Peyer's patch (tissue), 4 donors: Measurements from ENCODE around the gene REEP6. TPM values are rescaled to one million over a fixed set of nuclear protein-coding genes. Genes with fewer than 3 reads are reported as not detected.

ENCODE experiments used
- DNase-seq, 3 donors: peaks; one replicate each; pipeline ENCODE4 v3.0.0-alpha.2; 2017 to 2019
- H3K27ac ChIP-seq, 4 donors: fragments of 200-600 bp; sonication (generic); one replicate each; pipeline ENCODE4 v1.5.1; 2016 to 2019
- H3K27me3 ChIP-seq, 2 donors: fragments of 200-600 bp; sonication (generic); one replicate each; pipeline ENCODE4 v1.5.1; 2019
- H3K36me3 ChIP-seq, 3 donors: fragments of 200-600 bp; sonication (generic); one replicate each; pipeline ENCODE4 v1.5.1; 2016 to 2019
- H3K4me1 ChIP-seq, 4 donors: fragments of 200-600 bp; sonication (generic); one replicate each; pipeline ENCODE4 v1.5.1; 2016 to 2019
- H3K4me3 ChIP-seq, 4 donors: fragments of 200-600 bp; sonication (generic); 1 replicate in 3 of 4; 2 replicates in 1 of 4; pipeline ENCODE4 v1.5.1; 2016 to 2019; ENCODE audit warnings: mild to moderate bottlenecking in 1 of 4
- H3K9me3 ChIP-seq, 4 donors: fragments of 200-600 bp; sonication (generic); one replicate each; pipeline ENCODE4 v1.5.1; 2016 to 2019; ENCODE audit warnings: mild to moderate bottlenecking in 1 of 4
- POLR2A ChIP-seq, 2 donors: fragments of 450-650 bp; IDR thresholded peaks; one replicate each; pipeline ENCODE4 v1.5.1; 2017; ENCODE audit warnings: antibody characterized with exemption in 2 of 2, mild to moderate bottlenecking in 2 of 2, moderate library complexity in 2 of 2
- total RNA-seq, 4 donors: library from RNA; depleted of rRNA; stranded (reverse); fragments of >200 nt; gene quantifications; one replicate each; pipeline ENCODE4 v1.1.0, GENCODE V29; 2016
- TF ChIP-seq, protein P1 (sequence below), 6 experiments: fragments of 450-650 bp in 4 of 6; fragments of 200-600 bp in 2 of 6; sonication (generic) in 1 of 6; IDR thresholded peaks; one replicate each; pipeline ENCODE4 v1.5.1; 2017 to 2019; ENCODE audit warnings: antibody characterized with exemption in 6 of 6, mild to moderate bottlenecking in 3 of 6, moderate library complexity in 1 of 6

REEP6 gene
- total RNA-seq, 4 donors from 2014 or later: 7.4 to 167 (median 162) TPM

DNA sequence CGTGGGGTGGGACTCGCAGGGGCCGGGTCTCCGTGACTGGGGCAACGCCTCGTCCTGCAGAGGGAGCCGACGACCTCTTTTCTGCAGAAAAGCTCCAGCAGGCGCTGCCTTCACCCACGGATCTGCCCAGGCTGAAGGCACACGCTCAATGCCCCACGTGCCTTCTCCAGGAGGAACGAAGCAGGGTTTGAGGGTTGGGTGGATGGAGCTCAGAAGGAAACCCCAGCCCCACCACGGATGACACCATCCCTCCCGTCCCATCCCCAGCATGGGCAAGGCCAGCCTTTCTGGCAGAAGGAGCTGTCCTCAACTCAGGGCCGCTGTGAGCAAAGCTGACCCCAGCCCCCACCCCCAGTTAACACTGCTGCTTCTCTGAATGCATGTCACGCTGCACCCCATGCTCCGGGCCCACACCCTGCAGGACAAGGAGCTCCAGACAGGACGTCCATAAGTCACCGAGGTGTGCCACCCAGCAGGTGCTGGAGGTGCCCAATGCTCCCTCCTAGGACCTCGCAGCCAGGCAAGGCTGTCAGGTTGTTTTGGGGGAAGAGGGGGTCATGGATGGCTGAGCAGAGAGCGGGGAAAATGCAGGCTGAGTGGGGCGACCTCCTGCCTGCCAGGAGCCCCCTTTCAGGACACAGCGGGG lies 19.3 kb upstream of the REEP6 start:
- Histone ChIP-seq H3K9me3 (no peaks in the 10 kb centered on the region), H3K27me3 (peaks cover 0 to 59% of the 10 kb centered on the region in 2 donors), H3K4me1 (peaks cover 24 to 59% (median 51%) of the 10 kb centered on the region in 4 donors), H3K27ac (no peak overlapping the region), H3K4me3 (peak overlapping the region in 2 of 4 donors; percentile 48 to 56), H3K36me3 (peaks cover 0 to 17% (median 0%) of the 10 kb centered on the region in 3 donors)
- TF ChIP-seq POLR2A (IDR thresholded peaks at IDR 0.05): no peak
- TF ChIP-seq, protein P1, sequence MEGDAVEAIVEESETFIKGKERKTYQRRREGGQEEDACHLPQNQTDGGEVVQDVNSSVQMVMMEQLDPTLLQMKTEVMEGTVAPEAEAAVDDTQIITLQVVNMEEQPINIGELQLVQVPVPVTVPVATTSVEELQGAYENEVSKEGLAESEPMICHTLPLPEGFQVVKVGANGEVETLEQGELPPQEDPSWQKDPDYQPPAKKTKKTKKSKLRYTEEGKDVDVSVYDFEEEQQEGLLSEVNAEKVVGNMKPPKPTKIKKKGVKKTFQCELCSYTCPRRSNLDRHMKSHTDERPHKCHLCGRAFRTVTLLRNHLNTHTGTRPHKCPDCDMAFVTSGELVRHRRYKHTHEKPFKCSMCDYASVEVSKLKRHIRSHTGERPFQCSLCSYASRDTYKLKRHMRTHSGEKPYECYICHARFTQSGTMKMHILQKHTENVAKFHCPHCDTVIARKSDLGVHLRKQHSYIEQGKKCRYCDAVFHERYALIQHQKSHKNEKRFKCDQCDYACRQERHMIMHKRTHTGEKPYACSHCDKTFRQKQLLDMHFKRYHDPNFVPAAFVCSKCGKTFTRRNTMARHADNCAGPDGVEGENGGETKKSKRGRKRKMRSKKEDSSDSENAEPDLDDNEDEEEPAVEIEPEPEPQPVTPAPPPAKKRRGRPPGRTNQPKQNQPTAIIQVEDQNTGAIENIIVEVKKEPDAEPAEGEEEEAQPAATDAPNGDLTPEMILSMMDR (IDR thresholded peaks at IDR 0.05): peak in 1 of 6 experiments; percentile 12
- no peak for DNase-seq

DNA sequence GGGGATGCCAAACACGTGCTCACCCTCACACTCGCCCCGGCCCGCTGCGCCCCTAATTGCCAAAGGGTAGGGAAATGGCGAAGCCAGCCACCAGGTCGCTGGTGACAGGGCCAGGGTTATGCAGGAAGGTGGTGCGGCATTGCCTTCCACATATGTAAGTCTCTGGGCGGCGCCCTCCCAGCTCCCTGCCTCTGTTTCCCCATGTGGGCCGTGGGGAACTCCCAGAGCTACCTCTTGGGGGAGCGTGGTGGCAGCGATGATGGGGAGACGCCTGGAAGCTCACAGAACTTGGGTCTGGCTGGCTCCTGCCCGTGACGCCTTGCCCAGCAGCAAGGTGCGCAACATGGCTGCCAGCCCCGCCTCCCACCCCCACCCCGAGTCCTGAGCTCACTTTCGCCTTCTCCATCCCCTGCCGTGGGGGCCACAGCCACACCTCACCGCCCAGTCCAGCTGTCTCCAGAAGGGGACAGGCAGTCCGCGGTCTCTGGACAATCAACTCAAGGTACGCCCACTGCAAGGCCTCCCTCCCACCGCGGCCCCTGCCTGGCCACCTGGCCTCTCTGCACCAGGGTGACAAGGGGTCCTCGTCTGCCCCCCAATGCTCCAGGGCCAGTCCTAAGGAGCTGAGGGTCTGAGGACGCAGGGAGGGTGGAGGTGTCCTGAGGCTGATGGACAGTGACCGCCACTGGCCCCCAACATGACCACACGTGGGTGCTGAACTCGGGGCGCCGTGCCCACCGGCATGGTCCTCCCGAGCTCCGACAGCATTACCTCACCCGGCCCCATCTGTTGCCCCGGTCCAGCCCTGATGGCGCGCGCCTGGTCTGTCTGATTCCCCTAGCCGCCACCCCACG lies 18.5 kb upstream of the REEP6 start:
- Histone ChIP-seq H3K4me1 (peaks cover 24 to 57% (median 45%) of the 10 kb centered on the region in 4 donors), H3K9me3 (no peaks in the 10 kb centered on the region), H3K4me3 (no peak overlapping the region), H3K27ac (no peak overlapping the region), H3K27me3 (peaks cover 0 to 51% of the 10 kb centered on the region in 2 donors), H3K36me3 (peaks cover 0 to 22% (median 0%) of the 10 kb centered on the region in 3 donors)
- no peak for DNase-seq
- TF ChIP-seq, protein P1 (IDR thresholded peaks at IDR 0.05): no peak
- TF ChIP-seq POLR2A (IDR thresholded peaks at IDR 0.05): no peak

DNA sequence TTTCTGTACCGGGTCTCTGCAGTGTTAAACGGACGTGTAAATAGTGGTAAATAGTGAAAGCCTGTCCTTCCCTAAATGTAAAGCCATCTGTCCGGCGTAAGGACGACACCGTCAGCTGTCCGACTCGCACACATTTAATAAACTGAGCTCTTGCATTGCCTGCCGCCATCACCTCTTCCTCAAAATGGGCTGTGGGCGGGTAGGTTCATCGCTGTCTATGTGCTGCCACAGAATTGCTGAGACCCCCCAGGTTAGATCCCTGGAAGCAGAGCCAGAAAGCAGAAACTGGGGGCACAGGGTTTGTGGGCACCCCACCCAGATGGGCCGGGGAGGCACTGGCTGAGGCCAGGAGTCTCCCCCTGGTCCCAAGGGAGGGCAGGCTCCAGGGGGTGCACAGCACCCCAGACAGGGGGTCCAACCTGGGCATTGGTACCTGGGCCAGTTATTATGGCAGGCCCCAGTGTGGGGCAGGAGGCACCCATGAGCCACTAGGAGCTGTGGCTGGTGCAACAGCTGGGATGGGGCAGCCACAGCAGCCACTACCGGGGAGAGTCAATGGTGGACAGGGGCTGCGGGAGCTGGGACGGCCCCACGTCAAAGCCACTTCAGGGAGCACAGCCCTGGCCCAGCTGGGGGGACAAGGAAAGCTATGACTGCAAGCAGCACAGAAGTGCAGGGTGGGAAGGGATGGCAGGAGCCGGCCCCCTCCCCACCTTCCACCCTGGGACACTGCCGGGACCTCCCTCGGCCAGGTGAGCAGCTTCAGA lies 17.7 kb upstream of the REEP6 start:
- H3K27me3 ChIP-seq: peaks cover 0 to 43% of the 10 kb centered on the region in 2 donors
- no peak for TF ChIP-seq POLR2A (IDR thresholded peaks at IDR 0.05)
- TF ChIP-seq, protein P1 (IDR thresholded peaks at IDR 0.05): no peak
- peaks cover 0 to 22% (median 0%) of the 10 kb centered on the region in 3 donors for H3K36me3 ChIP-seq
- DNase-seq: no peak
- no peak overlapping the region for H3K4me3 ChIP-seq
- H3K27ac ChIP-seq: no peak overlapping the region
- H3K9me3 ChIP-seq: no peaks in the 10 kb centered on the region
- H3K4me1 ChIP-seq: peaks cover 22 to 57% (median 42%) of the 10 kb centered on the region in 4 donors

DNA sequence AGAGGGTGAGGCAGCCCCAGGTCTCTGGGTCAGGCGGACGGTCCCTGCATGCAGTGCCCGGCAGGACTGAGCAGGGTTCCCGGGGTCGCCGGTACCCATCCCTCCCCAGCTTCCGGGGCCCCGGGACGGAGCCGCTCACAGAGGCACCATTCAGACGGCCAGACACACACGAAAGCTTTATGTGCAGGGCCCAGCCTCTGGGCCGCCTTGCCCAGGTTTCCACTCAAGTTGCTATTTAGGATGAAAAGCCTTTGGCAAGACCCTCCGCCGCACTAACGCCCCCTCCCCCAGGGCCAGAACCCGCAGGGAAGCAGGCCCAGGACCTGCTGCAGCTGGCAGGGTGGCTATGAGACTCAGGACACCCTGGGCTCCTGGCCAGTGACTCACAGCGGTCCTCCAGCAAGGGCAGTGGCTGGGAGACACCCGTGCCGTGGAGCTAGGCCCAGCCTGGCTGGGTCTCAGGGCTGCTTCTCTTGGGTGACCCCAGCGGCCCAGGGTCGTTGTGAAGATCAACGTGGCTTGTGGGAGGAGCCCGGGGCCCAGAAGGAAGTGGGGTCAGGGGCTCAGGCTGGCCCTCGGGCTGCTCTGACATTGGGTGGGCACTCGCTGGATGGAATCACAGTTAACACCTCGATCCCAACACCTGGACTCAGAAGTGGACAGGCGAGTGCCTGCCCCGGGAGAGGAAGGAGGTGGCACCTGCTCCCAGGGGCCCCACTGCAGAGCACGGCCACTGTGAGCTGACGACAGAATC lies 16.8 kb upstream of the REEP6 start:
- Histone ChIP-seq H3K27me3 (peaks cover 0 to 36% of the 10 kb centered on the region in 2 donors), H3K9me3 (no peaks in the 10 kb centered on the region), H3K27ac (no peak overlapping the region), H3K36me3 (peaks cover 0 to 22% (median 0%) of the 10 kb centered on the region in 3 donors), H3K4me3 (no peak overlapping the region), H3K4me1 (peaks cover 15 to 50% (median 37%) of the 10 kb centered on the region in 4 donors)
- TF ChIP-seq POLR2A (IDR thresholded peaks at IDR 0.05): no peak
- TF ChIP-seq, protein P1 (IDR thresholded peaks at IDR 0.05): no peak
- DNase-seq: no peak
